Skeletal muscle tissue (tissue), 4 donors: ENCODE results near the gene PPP2R3A. TPM values are rescaled to one million over a fixed set of nuclear protein-coding genes. Genes with fewer than 3 reads are reported as not detected.

ENCODE experiments used
- H3K27ac ChIP-seq: one replicate; pipeline ENCODE4 v1.7.0; 2013; ENCODE audit warnings: mild to moderate bottlenecking, low read depth, low read length, inconsistent platforms
- H3K27me3 ChIP-seq, 3 donors: one replicate each; pipeline ENCODE4 v1.7.0; 2013; ENCODE audit warnings: low read length in 3 of 3; ENCODE audit not compliant: control insufficient read depth in 3 of 3, insufficient read depth in 3 of 3
- H3K36me3 ChIP-seq, 3 donors: one replicate each; pipeline ENCODE4 v1.7.0; 2013; ENCODE audit warnings: low read length in 3 of 3; ENCODE audit not compliant: control insufficient read depth in 3 of 3, insufficient read depth in 3 of 3
- H3K4me1 ChIP-seq, 3 donors: one replicate each; pipeline ENCODE4 v1.7.0; 2013; ENCODE audit warnings: low read length in 3 of 3, mild to moderate bottlenecking in 3 of 3; ENCODE audit not compliant: control insufficient read depth in 3 of 3, insufficient read depth in 3 of 3
- H3K4me3 ChIP-seq, 3 donors: one replicate each; pipeline ENCODE4 v1.7.0; 2013; ENCODE audit warnings: low read length in 3 of 3
- H3K9ac ChIP-seq, 3 donors: one replicate each; pipeline ENCODE4 v1.7.0; 2013; ENCODE audit warnings: low read length in 3 of 3, mild to moderate bottlenecking in 3 of 3, moderate library complexity in 2 of 3, low read depth in 1 of 3
- H3K9me3 ChIP-seq, 3 donors: one replicate each; pipeline ENCODE4 v1.7.0; 2013; ENCODE audit warnings: low read length in 3 of 3; ENCODE audit not compliant: control insufficient read depth in 3 of 3
- total RNA-seq: library from RNA; depleted of rRNA; stranded (reverse); fragments of >200 nt; gene quantifications from one replicate; pipeline ENCODE4 v1.2.3, GENCODE V29; 2014
- donor health status: Osteomylitis.

Gene PPP2R3A
- total RNA-seq, 1 donor from 2014 or later, result 45.9 TPM

GRCh38 chr3:136050250-136050649 lies 84.7 kb downstream of the PPP2R3A start:
- Histone ChIP-seq H3K36me3 (peaks cover 13 to 46% (median 38%) of the 10 kb centered on the region in 3 donors), H3K27me3 (no peaks in the 10 kb centered on the region), H3K27ac (no peak overlapping the region), H3K9me3 (no peaks in the 10 kb centered on the region), H3K4me3 (no peak overlapping the region), H3K4me1 (peaks cover 11 to 30% (median 22%) of the 10 kb centered on the region in 3 donors), H3K9ac (no peak overlapping the region)

- Histone ChIP-seq H3K36me3 (peaks cover 4 to 35% (median 33%) of the 10 kb centered on the region in 3 donors), H3K27me3 (no peaks in the 10 kb centered on the region), H3K4me1 (peaks cover 0 to 7% (median 1%) of the 10 kb centered on the region in 3 donors), H3K27ac (no peak overlapping the region), H3K4me3 (no peak overlapping the region), H3K9ac (no peak overlapping the region), H3K9me3 (no peaks in the 10 kb centered on the region)
Observed at GRCh38 chr3:136055491-136055890, 90.0 kb downstream of the PPP2R3A start.

DNA sequence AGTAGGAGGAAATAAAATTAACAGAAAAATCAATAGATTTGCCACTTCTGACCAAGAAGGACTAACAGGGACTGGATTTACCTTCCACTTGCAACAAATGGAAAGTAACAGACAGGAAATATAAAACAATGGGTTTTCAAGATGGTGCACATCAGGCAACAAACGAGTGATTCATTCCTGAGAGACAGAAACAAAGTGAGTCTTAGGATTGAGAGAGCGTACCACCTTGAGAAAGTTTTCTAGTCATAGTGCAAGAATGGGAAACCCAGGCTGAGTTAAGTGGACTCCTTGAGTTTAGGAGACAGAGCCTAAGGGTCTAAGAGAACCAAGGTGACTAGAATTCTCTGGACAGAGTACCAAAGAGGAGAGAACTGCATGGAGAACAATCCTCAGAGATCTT lies 101.7 kb downstream of the PPP2R3A start:
- Histone ChIP-seq H3K27me3 (no peaks in the 10 kb centered on the region), H3K4me3 (no peak overlapping the region), H3K9me3 (no peaks in the 10 kb centered on the region), H3K27ac (no peak overlapping the region), H3K4me1 (peaks cover 12 to 20% (median 20%) of the 10 kb centered on the region in 3 donors), H3K9ac (no peak overlapping the region), H3K36me3 (peaks cover 4 to 11% (median 9%) of the 10 kb centered on the region in 3 donors)

- Histone ChIP-seq H3K27ac (peak overlapping the region; percentile 43), H3K4me1 (peaks cover 12 to 20% (median 20%) of the 10 kb centered on the region in 3 donors), H3K9ac (no peak overlapping the region), H3K27me3 (no peaks in the 10 kb centered on the region), H3K36me3 (peaks cover 4 to 11% (median 8%) of the 10 kb centered on the region in 3 donors), H3K4me3 (no peak overlapping the region), H3K9me3 (no peaks in the 10 kb centered on the region)
Observed at GRCh38 chr3:136068708-136069107, 103.2 kb downstream of the PPP2R3A start.

GRCh38 chr3:136069933-136070332 lies 104.4 kb downstream of the PPP2R3A start:
- no peak overlapping the region for H3K9ac ChIP-seq
- no peaks in the 10 kb centered on the region for H3K27me3 ChIP-seq
- H3K27ac ChIP-seq, result peak overlapping the region; percentile 80
- no peaks in the 10 kb centered on the region for H3K9me3 ChIP-seq
- H3K36me3 ChIP-seq, result peaks cover 4 to 11% (median 8%) of the 10 kb centered on the region in 3 donors
- H3K4me1 ChIP-seq, result peaks cover 16 to 25% (median 24%) of the 10 kb centered on the region in 3 donors
- no peak overlapping the region for H3K4me3 ChIP-seq

- peaks cover 16 to 25% (median 24%) of the 10 kb centered on the region in 3 donors for H3K4me1 ChIP-seq
- H3K27me3 ChIP-seq, result no peaks in the 10 kb centered on the region
- peaks cover 4 to 11% (median 8%) of the 10 kb centered on the region in 3 donors for H3K36me3 ChIP-seq
- no peaks in the 10 kb centered on the region for H3K9me3 ChIP-seq
- no peak overlapping the region for H3K4me3 ChIP-seq
- H3K9ac ChIP-seq, result peak overlapping the region in 1 of 3 donors; percentile 55
- H3K27ac ChIP-seq, result peak overlapping the region; percentile 80
Observed at GRCh38 chr3:136070334-136070733, 104.8 kb downstream of the PPP2R3A start.

DNA sequence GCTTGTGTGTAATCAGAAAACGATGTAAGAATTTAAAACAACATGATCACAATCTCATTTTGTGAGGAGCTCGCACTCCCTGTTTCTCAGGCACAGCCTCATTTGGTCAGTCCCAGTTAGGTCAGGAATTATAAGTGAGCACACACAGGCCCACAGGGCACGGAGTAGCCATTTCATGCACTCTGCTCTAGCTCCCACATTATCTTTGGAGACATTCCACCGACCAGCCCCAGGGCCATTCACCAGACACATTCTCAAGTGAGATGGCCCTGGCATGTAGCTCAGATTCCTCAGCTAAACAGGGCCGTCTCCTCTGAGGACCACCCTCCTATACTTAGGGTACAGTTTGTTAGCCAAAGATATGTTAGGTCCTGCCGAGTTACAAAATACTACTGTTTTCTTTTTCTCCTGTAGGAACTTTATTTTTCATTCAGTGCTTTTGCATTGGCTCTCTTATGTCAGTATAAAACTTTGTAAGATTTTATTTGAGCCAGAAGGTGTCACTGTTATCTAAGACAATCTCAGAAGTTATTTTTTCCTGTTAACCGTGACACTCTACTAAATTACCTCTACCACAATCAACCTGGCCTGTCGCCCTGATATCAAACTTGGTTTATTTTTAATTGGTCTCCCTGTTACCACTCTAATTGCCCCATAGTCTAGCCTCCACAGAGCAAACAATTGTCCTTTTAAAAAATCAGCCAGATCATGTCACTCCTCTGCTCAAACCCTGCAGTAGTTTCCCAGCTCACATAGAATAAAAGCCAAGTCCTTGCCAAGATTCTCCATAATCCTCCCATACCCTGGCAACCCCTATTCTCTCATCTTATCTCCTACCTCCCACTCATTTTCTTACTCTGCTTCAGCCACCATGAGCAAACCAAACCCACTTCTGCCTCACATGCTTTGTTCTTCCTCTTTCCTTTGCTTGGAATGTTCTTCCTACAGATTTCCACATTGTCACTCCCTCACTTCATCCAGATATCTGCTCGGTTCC lies 105.7 kb downstream of the PPP2R3A start:
- H3K27me3 ChIP-seq, result no peaks in the 10 kb centered on the region
- peaks cover 3 to 10% (median 8%) of the 10 kb centered on the region in 3 donors for H3K36me3 ChIP-seq
- H3K4me3 ChIP-seq, result peak overlapping the region in 1 of 3 donors; percentile 22
- no peaks in the 10 kb centered on the region for H3K9me3 ChIP-seq
- H3K27ac ChIP-seq, result peak overlapping the region; percentile 80
- peak overlapping the region; percentile 50 to 59 (median 55) for H3K9ac ChIP-seq
- peaks cover 21 to 29% (median 25%) of the 10 kb centered on the region in 3 donors for H3K4me1 ChIP-seq

- H3K4me3 ChIP-seq, result no peak overlapping the region
- no peaks in the 10 kb centered on the region for H3K27me3 ChIP-seq
- peak overlapping the region; percentile 26 for H3K27ac ChIP-seq
- H3K9ac ChIP-seq, result no peak overlapping the region
- H3K9me3 ChIP-seq, result no peaks in the 10 kb centered on the region
- peaks cover 21 to 29% (median 23%) of the 10 kb centered on the region in 3 donors for H3K4me1 ChIP-seq
- peaks cover 0 to 5% (median 3%) of the 10 kb centered on the region in 3 donors for H3K36me3 ChIP-seq
Observed at GRCh38 chr3:136074546-136075170, 109.1 kb downstream of the PPP2R3A start.

DNA sequence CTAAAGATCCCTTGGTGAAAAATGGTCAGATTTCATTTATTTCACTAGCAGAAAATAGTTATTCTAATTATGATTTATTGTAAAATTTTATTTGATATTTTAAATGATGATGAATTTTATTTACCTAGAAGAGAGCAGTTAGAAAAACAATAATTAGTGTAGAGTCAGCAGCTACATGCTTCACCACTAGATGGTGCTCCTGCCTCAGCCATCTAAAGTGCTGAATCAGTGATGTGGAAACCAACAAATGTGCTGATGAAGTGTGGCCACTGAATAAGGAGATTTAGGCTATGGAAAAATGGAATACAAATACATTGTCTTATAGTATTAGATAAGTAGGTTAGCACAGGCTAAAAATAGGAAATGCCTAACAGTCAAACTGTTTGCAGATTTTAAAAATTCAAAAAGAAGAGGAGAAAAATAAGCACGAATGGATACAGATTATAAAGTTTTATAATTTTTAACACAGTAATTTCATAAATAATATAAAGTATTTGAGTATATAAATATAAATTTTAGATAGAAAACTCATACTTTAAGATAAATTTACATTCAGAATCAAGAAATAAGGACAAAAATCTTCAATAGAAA lies 109.8 kb downstream of the PPP2R3A start:
- H3K9ac ChIP-seq, result no peak overlapping the region
- peak overlapping the region; percentile 68 for H3K27ac ChIP-seq

More for the DNA sequence above, 109.8 kb downstream of the PPP2R3A start:
- Histone ChIP-seq H3K4me1 (peaks cover 19 to 24% (median 20%) of the 10 kb centered on the region in 3 donors), H3K9me3 (no peaks in the 10 kb centered on the region), H3K36me3 (peaks cover 0 to 7% (median 6%) of the 10 kb centered on the region in 3 donors), H3K27me3 (no peaks in the 10 kb centered on the region), H3K4me3 (no peak overlapping the region)
